ENCODE measurements around the gene SBF2. TPM values are rescaled to one million over a fixed set of nuclear protein-coding genes. Genes with fewer than 3 reads are reported as not detected.

SBF2 gene
- total and polyA plus RNA-seq, 2 of the 13 experiments (the other 11 are each of a cell fraction or from before 2014, with no cell fraction given), result 24.0 to 45.8 TPM

GRCh38 chr11:9796266-9796665, 497.8 kb downstream of the SBF2 start:
- BruUV-seq (replicated peaks), result no TSS peak
- H4K20me1 ChIP-seq (ENCODE audit: insufficient read depth, low read length), result no peaks in the 10 kb centered on the region
- FAIRE-seq, result no peak
- no peak for DNase-seq (ENCODE audit: low spot score)
- H3K27ac ChIP-seq (ENCODE audit: extremely low read length, insufficient read depth, low read length), result no peak overlapping the region
- CTCF ChIA-PET (ENCODE audit: low intra/inter-chr PET ratio, low total read pairs), result no interaction called here
- H3K9ac ChIP-seq (ENCODE audit: insufficient read depth, low read depth, low read length), result no peak overlapping the region
- no peaks in the 10 kb centered on the region for H3K9me3 ChIP-seq (ENCODE audit: low read length)
- intact Hi-C loops (cut with micrococcal nuclease; ENCODE audit: unreplicated experiment), result no loop called here
- POLR2A ChIA-PET, result no interaction called here
- TF ChIP-seq ZFP36L2 (CRISPR knock-in tag; IDR thresholded peaks at IDR 0.05) (no peak), SNAPC2 (CRISPR knock-in tag; IDR thresholded peaks at IDR 0.05) (no peak), SKI (IDR thresholded peaks at IDR 0.05; ENCODE audit: partially characterized antibody) (no peak), ZNF770 (CRISPR knock-in tag; IDR thresholded peaks at IDR 0.05) (no peak), CBFB (CRISPR knock-in tag; IDR thresholded peaks at IDR 0.05) (no peak)
- TF ChIP-seq, protein P1, sequence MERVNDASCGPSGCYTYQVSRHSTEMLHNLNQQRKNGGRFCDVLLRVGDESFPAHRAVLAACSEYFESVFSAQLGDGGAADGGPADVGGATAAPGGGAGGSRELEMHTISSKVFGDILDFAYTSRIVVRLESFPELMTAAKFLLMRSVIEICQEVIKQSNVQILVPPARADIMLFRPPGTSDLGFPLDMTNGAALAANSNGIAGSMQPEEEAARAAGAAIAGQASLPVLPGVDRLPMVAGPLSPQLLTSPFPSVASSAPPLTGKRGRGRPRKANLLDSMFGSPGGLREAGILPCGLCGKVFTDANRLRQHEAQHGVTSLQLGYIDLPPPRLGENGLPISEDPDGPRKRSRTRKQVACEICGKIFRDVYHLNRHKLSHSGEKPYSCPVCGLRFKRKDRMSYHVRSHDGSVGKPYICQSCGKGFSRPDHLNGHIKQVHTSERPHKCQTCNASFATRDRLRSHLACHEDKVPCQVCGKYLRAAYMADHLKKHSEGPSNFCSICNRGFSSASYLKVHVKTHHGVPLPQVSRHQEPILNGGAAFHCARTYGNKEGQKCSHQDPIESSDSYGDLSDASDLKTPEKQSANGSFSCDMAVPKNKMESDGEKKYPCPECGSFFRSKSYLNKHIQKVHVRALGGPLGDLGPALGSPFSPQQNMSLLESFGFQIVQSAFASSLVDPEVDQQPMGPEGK (CRISPR knock-in tag; IDR thresholded peaks at IDR 0.05), result no peak
- H3K4me3 ChIP-seq (replicated peaks in 1 of 3; ENCODE audit: insufficient read depth in 1 of 3, low read depth in 2 of 3, low read length in 3 of 3), result no peak overlapping the region
- no peak overlapping the region for H2AFZ ChIP-seq (ENCODE audit: low read length)
- H3K36me3 ChIP-seq (replicated peaks in 1 of 2; ENCODE audit: control insufficient read depth in 1 of 2, insufficient read depth in 2 of 2, low read length in 2 of 2), result peaks cover 2 to 7% of the 10 kb centered on the region in 2 experiments; a peak in 1 of 5 replicates
- ATAC-seq, result no peak
- in situ Hi-C loops (cut with HindIII; ENCODE audit: extremely low pct_ligation_motif_present, low pct_unique_long_range_greater_than_20kb), result no loop called here
- H3K27me3 ChIP-seq (ENCODE audit: control insufficient read depth in 1 of 2, insufficient read depth in 2 of 2, low read length in 2 of 2), result no peaks in the 10 kb centered on the region
- no peaks in the 10 kb centered on the region for H3K4me1 ChIP-seq (ENCODE audit: insufficient read depth, low read length)
- H3K79me2 ChIP-seq (ENCODE audit: insufficient read depth, low read length), result no peaks in the 10 kb centered on the region
- H3K4me2 ChIP-seq (ENCODE audit: low read depth, low read length), result no peak overlapping the region
